Fibroblast of lung (primary cell): ENCODE data around the gene GPC6. TPM values are rescaled to one million over a fixed set of nuclear protein-coding genes. Genes with fewer than 3 reads are reported as not detected.
A peak's percentile ranks its signal among the peaks of the same experiment; 100 is the strongest.

Experiments
- DNase-seq, 2 donors: peaks; one replicate each; pipeline versions ENCODE4 v3.0.0 to v3.0.0-alpha.2; 2010; ENCODE audit warnings: low read depth in 2 of 2
- H2AFZ ChIP-seq: 2 replicates; pipeline ENCODE4 v1.5.1; 2012; ENCODE audit warnings: low read length, control low read depth, inconsistent platforms
- H3K27ac ChIP-seq: 2 replicates; pipeline ENCODE4 v1.5.1; 2011; ENCODE audit warnings: low read length, control low read depth; ENCODE audit not compliant: insufficient read depth
- H3K27me3 ChIP-seq: 2 replicates; pipeline ENCODE4 v1.5.1; 2011; ENCODE audit warnings: mild to moderate bottlenecking, low read length; ENCODE audit not compliant: control insufficient read depth, insufficient read depth
- H3K36me3 ChIP-seq: 2 replicates; pipeline ENCODE4 v1.5.1; 2011; ENCODE audit warnings: low read length; ENCODE audit not compliant: control insufficient read depth, insufficient read depth
- H3K4me1 ChIP-seq: 2 replicates; pipeline ENCODE4 v1.5.1; 2011; ENCODE audit warnings: low read length; ENCODE audit not compliant: control insufficient read depth, insufficient read depth; ENCODE audit errors: extremely low read depth
- H3K4me2 ChIP-seq: 2 replicates; pipeline ENCODE4 v1.5.1; 2011; ENCODE audit warnings: low read length, control low read depth; ENCODE audit not compliant: insufficient read depth; ENCODE audit errors: extremely low read depth
- H3K4me3 ChIP-seq, 4 experiments: fragments of 200-600 bp in 1 of 4; sonication (generic) in 1 of 4; replicated peaks in 1 of 4; 2 replicates each; pipeline ENCODE4 v1.5.1; 2011 to 2016; ENCODE audit warnings: low read length in 4 of 4, low read depth in 3 of 4, mild to moderate bottlenecking in 3 of 4, control low read depth in 2 of 4, inconsistent platforms in 1 of 4, mixed read lengths in 1 of 4; ENCODE audit not compliant: insufficient read depth in 1 of 4; ENCODE audit errors: control extremely low read depth in 1 of 4
- H3K79me2 ChIP-seq: 2 replicates; pipeline ENCODE4 v1.5.1; 2012; ENCODE audit warnings: mild to moderate bottlenecking, low read length, inconsistent platforms; ENCODE audit not compliant: control insufficient read depth, insufficient read depth
- H3K9ac ChIP-seq: 2 replicates; pipeline ENCODE4 v1.5.1; 2011; ENCODE audit warnings: mild to moderate bottlenecking, low read length, control low read depth; ENCODE audit not compliant: insufficient read depth
- H3K9me3 ChIP-seq: 2 replicates; pipeline ENCODE4 v1.5.1; 2012; ENCODE audit warnings: low read depth, low read length; ENCODE audit not compliant: control insufficient read depth, insufficient read depth
- H4K20me1 ChIP-seq: 2 replicates; pipeline ENCODE4 v1.5.1; 2011; ENCODE audit warnings: low read length; ENCODE audit not compliant: control insufficient read depth, insufficient read depth; ENCODE audit errors: extremely low read depth
- CTCF ChIP-seq, 2 donors: IDR thresholded peaks in 1 of 2; conservative IDR thresholded peaks in 1 of 2; 1 replicate in 1 of 2; 2 replicates in 1 of 2; pipeline ENCODE4 v1.5.1; 2011 to 2012; ENCODE audit warnings: low read length in 2 of 2, control low read depth in 1 of 2, inconsistent platforms in 1 of 2, low read depth in 1 of 2, mild to moderate bottlenecking in 1 of 2
- EZH2 ChIP-seq: IDR thresholded peaks from 2 replicates; pipeline ENCODE4 v1.5.1; 2012; ENCODE audit warnings: low read length, control low read depth, mild to moderate bottlenecking; ENCODE audit errors: missing control alignments
- polyA plus RNA-seq, 2 donors: library from polyadenylated mRNA; depleted of rRNA in 1 of 2; stranded (reverse) in 1 of 2; unstranded in 1 of 2; fragments of >200 nt; gene quantifications; 2 replicates each; pipeline ENCODE4 v1.2.1, GENCODE V29; 2011 to 2012; ENCODE audit warnings: missing spikeins in 1 of 2
- total RNA-seq: library from RNA; depleted of rRNA; stranded (reverse); fragments of >200 nt; gene quantifications from 2 replicates; pipeline ENCODE4 v1.2.1, GENCODE V29; 2014

Gene GPC6
- total and polyA plus RNA-seq, 2 donors (not counting 1 experiment from before 2014, with no cell fraction given): 11.2 to 33.7 TPM

- no peak overlapping the region for H3K27ac ChIP-seq
- no peak overlapping the region for H3K4me3 ChIP-seq
- DNase-seq: peak in 1 of 2 donors; percentile 8
- H2AFZ ChIP-seq: no peak overlapping the region
- no peaks in the 10 kb centered on the region for H3K79me2 ChIP-seq
- no peaks in the 10 kb centered on the region for H4K20me1 ChIP-seq
- TF ChIP-seq CTCF (conservative IDR thresholded peaks at IDR 0.05 in 1 of 2, IDR thresholded peaks at IDR 0.05 in 1 of 2; ENCODE audit: low read depth in 1 of 2, low read length in 2 of 2): no peak
- TF ChIP-seq EZH2: no peak
- H3K9ac ChIP-seq: no peak overlapping the region
- H3K27me3 ChIP-seq: no peaks in the 10 kb centered on the region
- no peaks in the 10 kb centered on the region for H3K9me3 ChIP-seq
- H3K36me3 ChIP-seq: no peaks in the 10 kb centered on the region
- no peak overlapping the region for H3K4me2 ChIP-seq
- no peaks in the 10 kb centered on the region for H3K4me1 ChIP-seq
Measured at GRCh38 chr13:93558637-93559036, 332.0 kb downstream of the GPC6 start.

GRCh38 chr13:93559718-93560117, 333.1 kb downstream of the GPC6 start:
- DNase-seq: peak; percentile 80 to 91
- Histone ChIP-seq H3K79me2 (no peaks in the 10 kb centered on the region), H3K4me3 (no peak overlapping the region), H3K9ac (no peak overlapping the region), H3K27ac (no peak overlapping the region), H3K27me3 (no peaks in the 10 kb centered on the region), H3K36me3 (no peaks in the 10 kb centered on the region), H3K4me2 (no peak overlapping the region), H4K20me1 (no peaks in the 10 kb centered on the region), H3K9me3 (no peaks in the 10 kb centered on the region), H3K4me1 (no peaks in the 10 kb centered on the region), H2AFZ (no peak overlapping the region)
- TF ChIP-seq EZH2 (no peak), CTCF (conservative IDR thresholded peaks at IDR 0.05 in 1 of 2, IDR thresholded peaks at IDR 0.05 in 1 of 2; ENCODE audit: low read depth in 1 of 2, low read length in 2 of 2) (no peak)

GRCh38 chr13:93561576-93562225, 335.1 kb downstream of the GPC6 start:
- Histone ChIP-seq H3K36me3 (no peaks in the 10 kb centered on the region), H3K79me2 (no peaks in the 10 kb centered on the region), H3K4me3 (no peak overlapping the region), H3K9ac (no peak overlapping the region), H3K9me3 (no peaks in the 10 kb centered on the region), H2AFZ (no peak overlapping the region), H3K4me1 (no peaks in the 10 kb centered on the region), H3K4me2 (no peak overlapping the region), H3K27ac (no peak overlapping the region), H4K20me1 (no peaks in the 10 kb centered on the region), H3K27me3 (no peaks in the 10 kb centered on the region)
- TF ChIP-seq CTCF (conservative IDR thresholded peaks at IDR 0.05 in 1 of 2, IDR thresholded peaks at IDR 0.05 in 1 of 2; ENCODE audit: low read depth in 1 of 2, low read length in 2 of 2) (no peak), EZH2 (no peak)
- DNase-seq: no peak
